Measurements from ENCODE around the gene ANAPC2. TPM values are rescaled to one million over a fixed set of nuclear protein-coding genes. Genes with fewer than 3 reads are reported as not detected.
A peak's percentile ranks its signal among the peaks of the same experiment; 100 is the strongest.

ANAPC2 gene
- total and polyA plus RNA-seq, 4 donors, result 18.4 to 69.8 (median 44.2) TPM

DNA sequence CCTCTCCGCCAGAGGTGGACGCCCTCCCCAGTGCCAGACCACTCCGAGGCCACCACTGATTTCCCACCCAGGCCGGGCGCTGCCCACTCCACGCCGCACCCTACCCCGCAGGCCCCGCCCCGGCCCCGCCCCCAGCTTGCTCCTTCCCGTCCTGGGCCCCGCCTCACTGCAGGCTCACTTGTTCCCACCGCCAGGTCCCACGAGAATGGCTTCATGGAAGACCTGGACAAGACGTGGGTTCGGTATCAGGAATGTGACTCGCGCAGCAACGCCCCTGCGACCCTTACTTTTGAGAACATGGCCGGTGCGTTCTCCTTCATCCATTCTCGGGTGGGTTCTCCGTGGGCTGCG, 25.0 kb downstream of the ANAPC2 start:
- 31% methylated on average over 24 of the region's 26 CpGs for WGBS (ENCODE audit: insufficient coverage)
- no peak overlapping the region for H3K4me3 ChIP-seq (ENCODE audit: low read depth, low read length)
- peaks cover 20% of the 10 kb centered on the region for H3K4me1 ChIP-seq (ENCODE audit: control insufficient read depth, insufficient read depth, low read length)
- no peak overlapping the region for H3K27ac ChIP-seq (ENCODE audit: low read depth, low read length)
- DNase-seq (ENCODE audit: low read depth in 4 of 6, low spot score in 6 of 6), result no peak
- H3K27me3 ChIP-seq (ENCODE audit: control insufficient read depth, insufficient read depth, low read length), result peaks cover 76% of the 10 kb centered on the region
- H3K36me3 ChIP-seq (ENCODE audit: control insufficient read depth, insufficient read depth, low read length), result peaks cover 72% of the 10 kb centered on the region
- no peaks in the 10 kb centered on the region for H3K9me3 ChIP-seq (ENCODE audit: control insufficient read depth, insufficient read depth, low read length)

DNA sequence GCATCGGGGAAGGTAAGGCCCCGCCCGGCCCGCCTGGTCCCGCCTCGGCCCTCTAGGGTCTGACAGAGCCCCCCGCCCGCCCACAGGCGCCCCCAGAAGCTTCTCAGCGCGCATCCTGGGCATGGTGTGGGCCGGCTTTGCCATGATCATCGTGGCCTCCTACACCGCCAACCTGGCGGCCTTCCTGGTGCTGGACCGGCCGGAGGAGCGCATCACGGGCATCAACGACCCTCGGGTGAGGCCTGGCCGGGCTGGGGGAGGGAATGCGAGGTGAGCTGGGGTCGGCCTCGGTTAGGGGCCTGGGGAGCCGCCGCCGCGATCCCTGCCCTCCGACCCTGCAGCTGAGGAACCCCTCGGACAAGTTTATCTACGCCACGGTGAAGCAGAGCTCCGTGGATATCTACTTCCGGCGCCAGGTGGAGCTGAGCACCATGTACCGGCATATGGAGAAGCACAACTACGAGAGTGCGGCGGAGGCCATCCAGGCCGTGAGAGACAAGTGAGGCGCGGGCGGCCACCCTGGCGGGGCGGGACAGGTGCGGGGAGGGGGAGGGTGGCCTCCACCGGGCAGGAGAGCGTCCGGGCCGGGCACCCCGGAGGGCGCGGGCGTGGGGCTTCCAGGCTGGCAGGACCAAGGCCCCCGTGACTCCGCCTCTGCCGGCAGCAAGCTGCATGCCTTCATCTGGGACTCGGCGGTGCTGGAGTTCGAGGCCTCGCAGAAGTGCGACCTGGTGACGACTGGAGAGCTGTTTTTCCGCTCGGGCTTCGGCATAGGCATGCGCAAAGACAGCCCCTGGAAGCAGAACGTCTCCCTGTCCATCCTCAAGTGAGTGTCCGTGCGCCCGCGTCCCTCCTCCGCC, 25.6 kb downstream of the ANAPC2 start:
- no peaks in the 10 kb centered on the region for H3K9me3 ChIP-seq (ENCODE audit: control insufficient read depth, insufficient read depth, low read length)
- H3K36me3 ChIP-seq (ENCODE audit: control insufficient read depth, insufficient read depth, low read length), result peaks cover 79% of the 10 kb centered on the region
- peaks cover 79% of the 10 kb centered on the region for H3K27me3 ChIP-seq (ENCODE audit: control insufficient read depth, insufficient read depth, low read length)
- no peak overlapping the region for H3K4me3 ChIP-seq (ENCODE audit: low read depth, low read length)
- peak in 1 of 6 donors; percentile 62 for DNase-seq (ENCODE audit: low read depth in 4 of 6, low spot score in 6 of 6)
- 10% methylated on average over 74 of the region's 74 CpGs for WGBS (ENCODE audit: insufficient coverage)
- peaks cover 15% of the 10 kb centered on the region for H3K4me1 ChIP-seq (ENCODE audit: control insufficient read depth, insufficient read depth, low read length)
- no peak overlapping the region for H3K27ac ChIP-seq (ENCODE audit: low read depth, low read length)

DNA sequence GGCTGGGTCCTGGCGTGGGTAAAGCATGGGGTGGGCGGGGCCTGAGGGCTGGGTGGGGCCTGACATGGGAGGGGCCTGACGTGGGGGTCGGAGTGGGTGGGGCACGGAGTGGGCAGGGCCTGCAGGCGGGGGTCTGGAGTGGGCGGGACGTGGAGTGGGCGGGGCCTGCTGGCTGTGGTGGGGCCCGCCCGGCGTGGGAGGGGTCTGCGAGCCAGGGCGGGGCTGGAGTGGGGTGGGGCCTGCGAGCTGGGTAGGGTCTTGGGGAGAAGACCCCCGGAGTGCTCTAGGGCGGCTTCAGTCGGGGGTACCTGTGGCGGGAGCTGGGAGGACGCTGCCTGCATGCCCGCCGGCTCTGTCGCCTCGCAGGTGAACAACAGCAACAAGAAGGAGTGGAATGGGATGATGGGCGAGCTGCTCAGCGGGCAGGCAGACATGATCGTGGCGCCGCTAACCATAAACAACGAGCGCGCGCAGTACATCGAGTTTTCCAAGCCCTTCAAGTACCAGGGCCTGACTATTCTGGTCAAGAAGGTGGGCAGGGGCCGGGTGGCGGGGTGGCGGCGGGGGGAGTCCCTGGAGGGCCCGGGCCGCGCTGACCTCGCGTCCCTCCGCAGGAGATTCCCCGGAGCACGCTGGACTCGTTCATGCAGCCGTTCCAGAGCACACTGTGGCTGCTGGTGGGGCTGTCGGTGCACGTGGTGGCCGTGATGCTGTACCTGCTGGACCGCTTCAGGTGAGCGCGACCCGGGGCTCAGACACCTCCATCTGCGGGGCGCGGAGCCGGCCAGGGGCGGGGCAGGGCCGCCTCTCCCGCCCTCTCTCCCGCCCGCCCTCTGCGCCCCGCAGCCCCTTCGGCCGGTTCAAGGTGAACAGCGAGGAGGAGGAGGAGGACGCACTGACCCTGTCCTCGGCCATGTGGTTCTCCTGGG, 26.5 kb downstream of the ANAPC2 start:
- H3K27me3 ChIP-seq (ENCODE audit: control insufficient read depth, insufficient read depth, low read length), result peaks cover 81% of the 10 kb centered on the region
- WGBS (ENCODE audit: insufficient coverage), result 11% methylated on average over 66 of the region's 71 CpGs
- peaks cover 14% of the 10 kb centered on the region for H3K4me1 ChIP-seq (ENCODE audit: control insufficient read depth, insufficient read depth, low read length)
- H3K36me3 ChIP-seq (ENCODE audit: control insufficient read depth, insufficient read depth, low read length), result peaks cover 88% of the 10 kb centered on the region
- H3K9me3 ChIP-seq (ENCODE audit: control insufficient read depth, insufficient read depth, low read length), result no peaks in the 10 kb centered on the region
- no peak overlapping the region for H3K27ac ChIP-seq (ENCODE audit: low read depth, low read length)
- no peak overlapping the region for H3K4me3 ChIP-seq (ENCODE audit: low read depth, low read length)
- peak in 1 of 6 donors; percentile 27 for DNase-seq (ENCODE audit: low read depth in 4 of 6, low spot score in 6 of 6)

DNA sequence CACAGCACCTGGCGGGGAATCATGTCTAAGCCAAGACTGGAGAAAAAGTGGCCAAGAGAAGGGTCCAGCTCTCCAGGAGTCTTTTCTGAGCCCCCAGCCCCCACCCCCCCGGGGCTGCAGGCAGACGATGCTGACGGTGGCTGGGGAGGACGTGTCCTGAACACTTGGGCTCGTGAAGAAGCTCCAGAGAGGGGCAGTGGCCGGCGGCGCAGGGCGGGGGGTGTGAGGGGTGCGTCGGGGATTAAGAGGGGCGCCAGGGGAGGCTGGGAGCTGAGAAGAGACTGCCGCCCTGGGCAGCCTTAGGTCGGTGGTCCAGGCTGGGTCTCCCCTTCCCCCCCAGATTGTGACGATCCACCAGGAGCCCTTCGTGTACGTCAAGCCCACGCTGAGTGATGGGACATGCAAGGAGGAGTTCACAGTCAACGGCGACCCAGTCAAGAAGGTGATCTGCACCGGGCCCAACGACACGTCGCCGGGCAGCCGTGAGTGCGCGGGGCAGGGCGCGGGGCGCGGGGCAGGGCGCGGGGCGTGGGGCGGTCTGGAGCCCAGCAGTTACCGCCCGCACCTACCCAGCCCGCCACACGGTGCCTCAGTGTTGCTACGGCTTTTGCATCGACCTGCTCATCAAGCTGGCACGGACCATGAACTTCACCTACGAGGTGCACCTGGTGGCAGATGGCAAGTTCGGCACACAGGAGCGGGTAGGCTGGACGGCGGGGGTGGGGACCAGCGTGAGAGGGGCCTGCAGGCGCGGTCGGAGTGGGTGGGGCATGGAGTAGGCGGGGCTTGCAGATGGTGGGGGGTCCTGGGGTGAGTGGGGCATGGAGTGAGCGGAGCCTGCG, 27.4 kb downstream of the ANAPC2 start:
- no peak for DNase-seq (ENCODE audit: low read depth in 4 of 6, low spot score in 6 of 6)
- WGBS (ENCODE audit: insufficient coverage), result 28% methylated on average over 49 of the region's 56 CpGs
- Histone ChIP-seq H3K27me3 (ENCODE audit: control insufficient read depth, insufficient read depth, low read length) (peaks cover 79% of the 10 kb centered on the region), H3K4me3 (ENCODE audit: low read depth, low read length) (no peak overlapping the region), H3K4me1 (ENCODE audit: control insufficient read depth, insufficient read depth, low read length) (peaks cover 14% of the 10 kb centered on the region), H3K9me3 (ENCODE audit: control insufficient read depth, insufficient read depth, low read length) (no peaks in the 10 kb centered on the region), H3K36me3 (ENCODE audit: control insufficient read depth, insufficient read depth, low read length) (peaks cover 89% of the 10 kb centered on the region), H3K27ac (ENCODE audit: low read depth, low read length) (no peak overlapping the region)

DNA sequence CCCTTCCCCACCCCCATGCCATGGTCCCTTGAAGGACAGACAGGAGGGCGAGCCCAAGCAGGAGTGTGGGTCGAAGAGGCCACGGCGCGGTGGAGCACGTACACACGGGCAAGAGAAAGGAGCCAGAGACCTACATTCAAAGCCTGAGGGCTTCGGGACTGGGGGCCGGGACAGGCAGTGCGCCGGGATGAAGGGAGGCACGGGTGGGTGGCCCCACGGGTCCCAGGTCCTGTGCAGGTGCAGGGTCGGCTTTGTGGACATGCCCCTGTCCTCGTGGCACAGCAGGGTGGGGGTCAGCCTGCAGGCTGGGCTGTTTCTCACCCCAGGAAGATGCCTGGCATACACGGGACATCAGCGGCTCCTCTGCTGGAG, 28.3 kb downstream of the ANAPC2 start:
- H3K27ac ChIP-seq (ENCODE audit: low read depth, low read length), result no peak overlapping the region
- H3K27me3 ChIP-seq (ENCODE audit: control insufficient read depth, insufficient read depth, low read length), result peaks cover 84% of the 10 kb centered on the region
- H3K4me1 ChIP-seq (ENCODE audit: control insufficient read depth, insufficient read depth, low read length), result peaks cover 14% of the 10 kb centered on the region
- H3K36me3 ChIP-seq (ENCODE audit: control insufficient read depth, insufficient read depth, low read length), result peaks cover 86% of the 10 kb centered on the region
- H3K9me3 ChIP-seq (ENCODE audit: control insufficient read depth, insufficient read depth, low read length), result no peaks in the 10 kb centered on the region
- no peak for DNase-seq (ENCODE audit: low read depth in 4 of 6, low spot score in 6 of 6)
- WGBS (ENCODE audit: insufficient coverage), result 77% methylated on average over 15 of the region's 17 CpGs
- no peak overlapping the region for H3K4me3 ChIP-seq (ENCODE audit: low read depth, low read length)

DNA sequence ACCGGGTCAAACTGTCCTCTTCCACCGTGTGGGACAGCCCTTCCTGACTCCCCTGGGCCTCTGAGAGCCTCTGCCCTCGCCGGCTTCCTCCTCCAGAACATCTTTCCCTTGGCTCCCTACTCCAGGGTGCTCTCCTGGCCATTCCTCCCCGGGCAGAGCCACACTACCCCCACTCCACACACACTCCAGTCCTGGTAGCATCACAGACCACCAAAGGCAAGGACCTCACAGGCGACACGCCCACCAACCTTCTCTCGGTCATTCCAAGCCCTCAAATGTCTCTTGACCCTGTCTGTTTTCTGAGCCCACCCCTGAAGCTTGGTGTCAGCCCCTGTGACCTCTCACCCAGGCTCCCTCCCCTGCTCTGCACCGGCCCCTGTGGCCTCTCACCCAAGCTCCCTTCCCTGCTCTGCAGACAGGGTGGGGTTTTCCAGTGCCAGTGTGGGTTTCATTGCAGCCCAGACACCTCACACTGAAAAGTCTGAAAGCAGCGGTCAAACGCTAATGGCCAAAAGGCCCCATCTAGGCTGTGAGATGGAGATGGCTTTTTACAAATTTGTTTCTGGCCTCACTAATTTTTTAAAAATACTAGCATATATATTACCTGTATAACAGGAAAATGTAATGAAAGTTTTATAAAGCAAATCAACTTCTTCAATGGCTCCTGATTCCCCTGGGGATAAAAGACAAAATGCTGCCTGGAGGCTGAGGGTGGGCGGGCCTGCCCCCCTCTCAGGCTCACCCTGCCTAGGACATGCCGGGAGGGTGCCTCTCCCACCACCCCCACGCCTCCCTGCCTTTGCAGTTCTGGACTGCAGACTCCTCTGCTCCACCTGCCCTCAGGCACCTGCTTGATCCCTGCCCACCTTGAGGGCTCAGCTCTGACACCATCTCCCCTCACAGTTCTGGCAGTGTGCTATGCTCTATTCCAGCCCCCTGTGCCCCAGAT, 29.0 kb downstream of the ANAPC2 start:
- Histone ChIP-seq H3K27ac (ENCODE audit: low read depth, low read length) (no peak overlapping the region), H3K27me3 (ENCODE audit: control insufficient read depth, insufficient read depth, low read length) (peaks cover 77% of the 10 kb centered on the region), H3K4me1 (ENCODE audit: control insufficient read depth, insufficient read depth, low read length) (peaks cover 14% of the 10 kb centered on the region), H3K4me3 (ENCODE audit: low read depth, low read length) (no peak overlapping the region), H3K36me3 (ENCODE audit: control insufficient read depth, insufficient read depth, low read length) (peaks cover 83% of the 10 kb centered on the region), H3K9me3 (ENCODE audit: control insufficient read depth, insufficient read depth, low read length) (no peaks in the 10 kb centered on the region)
- WGBS (ENCODE audit: insufficient coverage), result 43% methylated on average over 12 of the region's 14 CpGs
- DNase-seq (ENCODE audit: low read depth in 4 of 6, low spot score in 6 of 6), result no peak

DNA sequence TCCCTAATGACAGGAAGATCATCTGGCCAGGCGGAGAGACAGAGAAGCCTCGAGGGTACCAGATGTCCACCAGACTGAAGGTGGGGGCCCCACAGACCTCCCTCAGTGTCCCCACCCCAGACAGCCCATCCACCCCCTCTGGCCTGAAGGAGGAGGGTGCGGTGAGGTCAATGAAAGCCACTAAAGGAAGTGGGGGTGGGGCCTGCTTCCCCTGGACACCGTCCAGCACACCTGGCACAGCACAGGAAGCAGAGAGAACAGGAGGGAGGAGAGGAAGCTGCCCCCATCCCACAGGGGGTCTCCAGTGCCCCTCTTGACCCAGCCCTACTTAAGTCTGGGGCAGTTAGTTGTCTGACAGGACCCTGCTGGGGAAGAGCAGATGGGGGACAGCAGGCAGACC, 29.7 kb downstream of the ANAPC2 start:
- Histone ChIP-seq H3K9me3 (ENCODE audit: control insufficient read depth, insufficient read depth, low read length) (no peaks in the 10 kb centered on the region), H3K36me3 (ENCODE audit: control insufficient read depth, insufficient read depth, low read length) (peaks cover 78% of the 10 kb centered on the region), H3K4me3 (ENCODE audit: low read depth, low read length) (no peak overlapping the region), H3K27ac (ENCODE audit: low read depth, low read length) (no peak overlapping the region), H3K4me1 (ENCODE audit: control insufficient read depth, insufficient read depth, low read length) (peaks cover 14% of the 10 kb centered on the region), H3K27me3 (ENCODE audit: control insufficient read depth, insufficient read depth, low read length) (peaks cover 69% of the 10 kb centered on the region)
- WGBS (ENCODE audit: insufficient coverage), result 61% methylated on average over 3 of the region's 4 CpGs
- no peak for DNase-seq (ENCODE audit: low read depth in 4 of 6, low spot score in 6 of 6)

DNA sequence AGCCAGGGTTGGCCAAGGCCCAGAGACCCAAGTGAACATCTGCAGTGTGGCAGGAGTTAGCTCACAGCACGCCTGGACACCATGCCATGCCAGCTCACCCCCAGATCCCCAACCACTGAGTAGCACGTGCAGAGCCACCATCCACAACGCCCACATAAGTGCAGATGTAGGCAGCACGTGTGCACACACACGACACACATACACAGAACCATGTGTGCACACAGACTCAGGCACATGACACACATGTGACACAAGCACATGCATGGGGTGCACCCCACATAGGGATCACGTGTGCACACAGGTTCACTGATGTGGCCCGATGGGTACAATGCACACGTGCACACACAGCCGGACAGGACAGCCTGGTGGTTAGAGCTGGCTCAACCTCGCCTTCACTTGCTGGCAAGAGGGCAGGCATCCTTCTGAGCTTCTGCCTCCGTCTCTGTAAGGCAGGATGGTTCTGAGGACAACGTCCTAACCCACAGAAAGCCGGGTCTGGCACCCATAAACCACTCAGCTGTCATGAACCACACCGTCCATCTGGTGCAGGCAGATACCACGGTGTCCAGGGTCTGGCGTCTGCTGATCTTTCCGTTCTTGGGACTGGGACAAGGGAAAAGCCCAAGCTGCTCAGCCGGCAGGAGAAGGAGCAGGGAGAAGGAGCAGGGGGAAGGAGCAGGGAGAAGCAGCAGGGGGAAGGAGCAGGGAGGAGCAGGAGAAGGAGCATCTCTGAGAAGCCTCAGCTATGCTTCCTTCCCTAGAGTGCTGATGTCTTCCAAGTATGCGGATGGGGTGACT, 30.5 kb downstream of the ANAPC2 start:
- WGBS (ENCODE audit: insufficient coverage), result 69% methylated on average over 18 of the region's 19 CpGs
- Histone ChIP-seq H3K4me3 (ENCODE audit: low read depth, low read length) (no peak overlapping the region), H3K27ac (ENCODE audit: low read depth, low read length) (no peak overlapping the region), H3K27me3 (ENCODE audit: control insufficient read depth, insufficient read depth, low read length) (peaks cover 62% of the 10 kb centered on the region), H3K36me3 (ENCODE audit: control insufficient read depth, insufficient read depth, low read length) (peaks cover 79% of the 10 kb centered on the region), H3K9me3 (ENCODE audit: control insufficient read depth, insufficient read depth, low read length) (no peaks in the 10 kb centered on the region), H3K4me1 (ENCODE audit: control insufficient read depth, insufficient read depth, low read length) (peaks cover 14% of the 10 kb centered on the region)
- no peak for DNase-seq (ENCODE audit: low read depth in 4 of 6, low spot score in 6 of 6)

Measured in spinal cord (tissue), 10 donors.